ENCODE results near the gene EVL.

GRCh38 chr14:100025111-100025510 lies 40.1 kb upstream of the EVL start:
- TF ChIP-seq CTCF (conservative IDR thresholded peaks at IDR 0.05; ENCODE audit: low read depth, low read length): peak; percentile 50
- TF ChIP-seq EZH2 (IDR thresholded peaks at IDR 0.05; ENCODE audit: borderline replicate concordance, low read depth, low read length, poor library complexity, severe bottlenecking): no peak
